ENCODE data around the gene SEBOX.

The SEBOX gene

DNA sequence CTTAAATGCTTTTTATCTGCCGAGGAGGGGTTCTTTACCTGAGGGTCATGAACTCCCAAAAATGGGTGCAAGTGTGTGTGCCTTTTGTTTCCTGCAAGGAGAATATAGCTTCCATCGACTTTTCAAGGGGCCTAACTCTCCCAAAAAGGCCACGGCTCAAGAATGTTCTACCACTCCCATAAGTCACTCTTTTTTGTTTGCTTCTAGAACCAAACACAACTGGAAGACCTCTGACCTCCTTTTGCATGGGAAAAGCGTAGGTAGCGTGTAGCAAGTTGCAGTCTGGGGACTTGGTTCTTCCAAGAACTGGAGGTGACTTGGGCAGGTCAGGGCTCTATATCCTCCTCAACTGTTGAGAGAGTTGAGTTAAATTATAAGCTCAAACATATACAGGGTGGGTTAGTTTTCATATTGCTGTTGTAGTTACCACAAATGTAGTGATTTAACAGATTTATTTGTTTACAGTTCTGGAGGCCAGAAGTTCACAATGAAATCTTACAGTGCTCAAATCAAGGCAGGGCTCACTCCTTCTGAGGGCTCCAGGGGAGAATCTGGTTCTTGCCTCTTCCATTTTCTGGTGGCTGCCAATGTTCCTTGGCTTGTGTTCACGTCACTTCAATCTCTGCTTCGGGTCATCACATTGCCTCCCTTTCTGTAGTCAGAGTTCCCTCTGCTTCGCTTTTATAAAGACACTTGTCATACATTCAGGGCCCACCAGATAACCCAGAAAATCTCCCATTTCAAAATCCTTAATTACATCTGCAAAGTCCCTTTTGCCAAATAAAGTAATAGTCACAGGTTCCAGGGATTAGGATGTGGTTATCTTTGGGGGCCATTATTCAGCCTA, 44.6 kb downstream of the SEBOX start:
- Histone ChIP-seq H3K4me1 (ENCODE audit: control insufficient read depth in 1 of 2, insufficient read depth in 2 of 2, low read length in 2 of 2) (peaks cover 24 to 27% of the 10 kb centered on the region in 2 experiments), H3K79me2 (ENCODE audit: control insufficient read depth, insufficient read depth, low read length, poor library complexity) (peaks cover 33% of the 10 kb centered on the region), H4K91ac (ENCODE audit: low read depth, low read length) (peak overlapping the region; percentile 4), H2AK5ac (ENCODE audit: low read length) (no peak overlapping the region), H3K9me3 (ENCODE audit: insufficient read depth, low read depth, low read length) (no peaks in the 10 kb centered on the region), H3K4ac (ENCODE audit: low read depth, low read length) (peak overlapping the region; percentile 98), H3K79me1 (ENCODE audit: low read length) (peaks cover 14% of the 10 kb centered on the region), H2BK120ac (ENCODE audit: insufficient read depth, low read length, poor library complexity) (no peak overlapping the region), H3K9ac (ENCODE audit: low read length) (no peak overlapping the region), H3K36me3 (ENCODE audit: control insufficient read depth in 1 of 2, insufficient read depth in 2 of 2, low read length in 2 of 2) (peaks cover 3 to 7% of the 10 kb centered on the region in 2 experiments), H2AFZ (ENCODE audit: insufficient read depth, low read length, poor library complexity) (no peak overlapping the region), H3K4me2 (ENCODE audit: low read length) (peak overlapping the region; percentile 82), H2BK12ac (ENCODE audit: low read length) (no peak overlapping the region), H3K23ac (ENCODE audit: low read length) (no peak overlapping the region), H4K12ac (ENCODE audit: low read depth, low read length) (no peak overlapping the region), H3K14ac (ENCODE audit: low read length) (no peak overlapping the region), H4K8ac (ENCODE audit: low read depth, low read length) (no peak overlapping the region), H3K27ac (ENCODE audit: low read depth, low read length) (peak overlapping the region; percentile 28), H3K4me3 (ENCODE audit: low read depth, low read length) (peak overlapping the region; percentile 65), H3K27me3 (ENCODE audit: insufficient read depth, low read length) (no peaks in the 10 kb centered on the region), H2BK5ac (ENCODE audit: low read depth, low read length, poor library complexity) (peak overlapping the region; percentile 4), H3K18ac (ENCODE audit: low read length) (no peak overlapping the region)
- no CpG with 5 or more reads among the region's 8 CpGs for WGBS (ENCODE audit: extremely low coverage, insufficient coverage, insufficient read length)
- DNase-seq, result no peak

DNA sequence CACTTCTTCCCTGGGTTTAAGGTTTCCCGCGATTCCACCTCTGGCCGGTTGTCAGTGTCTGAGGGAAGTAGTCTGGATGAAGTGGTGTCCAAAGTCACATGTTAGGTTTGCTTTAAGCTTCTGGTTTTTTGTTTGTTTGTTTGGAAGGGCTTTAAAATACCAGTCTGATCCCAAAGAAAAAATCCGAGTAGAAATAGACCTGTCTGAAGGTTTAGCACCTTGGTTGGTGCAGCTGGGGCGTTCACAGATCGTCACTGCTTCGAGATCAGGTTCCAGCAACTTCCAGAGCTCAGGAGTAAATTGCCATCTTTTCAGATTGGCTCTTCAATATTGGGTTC, 45.4 kb downstream of the SEBOX start:
- H2BK5ac ChIP-seq (ENCODE audit: low read depth, low read length, poor library complexity), result peak overlapping the region; percentile 35
- peak overlapping the region; percentile 9 for H2AFZ ChIP-seq (ENCODE audit: insufficient read depth, low read length, poor library complexity)
- H3K4me2 ChIP-seq (ENCODE audit: low read length), result peak overlapping the region; percentile 82
- no peak overlapping the region for H4K12ac ChIP-seq (ENCODE audit: low read depth, low read length)
- peak overlapping the region; percentile 1 for H2BK12ac ChIP-seq (ENCODE audit: low read length)
- peaks cover 23 to 27% of the 10 kb centered on the region in 2 experiments for H3K4me1 ChIP-seq (ENCODE audit: control insufficient read depth in 1 of 2, insufficient read depth in 2 of 2, low read length in 2 of 2)
- H3K9me3 ChIP-seq (ENCODE audit: insufficient read depth, low read depth, low read length), result no peaks in the 10 kb centered on the region
- DNase-seq, result no peak
- peak overlapping the region; percentile 75 for H3K14ac ChIP-seq (ENCODE audit: low read length)
- peak overlapping the region; percentile 31 for H3K18ac ChIP-seq (ENCODE audit: low read length)
- peaks cover 33% of the 10 kb centered on the region for H3K79me2 ChIP-seq (ENCODE audit: control insufficient read depth, insufficient read depth, low read length, poor library complexity)
- H3K79me1 ChIP-seq (ENCODE audit: low read length), result peaks cover 14% of the 10 kb centered on the region
- no CpG with 5 or more reads among the region's 7 CpGs for WGBS (ENCODE audit: extremely low coverage, insufficient coverage, insufficient read length)
- no peak overlapping the region for H3K23ac ChIP-seq (ENCODE audit: low read length)
- H3K27ac ChIP-seq (ENCODE audit: low read depth, low read length), result peak overlapping the region; percentile 43
- peak overlapping the region; percentile 64 for H2BK120ac ChIP-seq (ENCODE audit: insufficient read depth, low read length, poor library complexity)
- H2AK5ac ChIP-seq (ENCODE audit: low read length), result peak overlapping the region; percentile 55
- peak overlapping the region; percentile 74 for H3K4me3 ChIP-seq (ENCODE audit: low read depth, low read length)
- H4K91ac ChIP-seq (ENCODE audit: low read depth, low read length), result peak overlapping the region; percentile 77
- peak overlapping the region; percentile 59 for H4K8ac ChIP-seq (ENCODE audit: low read depth, low read length)
- peaks cover 3 to 5% of the 10 kb centered on the region in 2 experiments for H3K36me3 ChIP-seq (ENCODE audit: control insufficient read depth in 1 of 2, insufficient read depth in 2 of 2, low read length in 2 of 2)
- H3K27me3 ChIP-seq (ENCODE audit: insufficient read depth, low read length), result no peaks in the 10 kb centered on the region
- peak overlapping the region; percentile 87 for H3K9ac ChIP-seq (ENCODE audit: low read length)
- H3K4ac ChIP-seq (ENCODE audit: low read depth, low read length), result peak overlapping the region; percentile 89

DNA sequence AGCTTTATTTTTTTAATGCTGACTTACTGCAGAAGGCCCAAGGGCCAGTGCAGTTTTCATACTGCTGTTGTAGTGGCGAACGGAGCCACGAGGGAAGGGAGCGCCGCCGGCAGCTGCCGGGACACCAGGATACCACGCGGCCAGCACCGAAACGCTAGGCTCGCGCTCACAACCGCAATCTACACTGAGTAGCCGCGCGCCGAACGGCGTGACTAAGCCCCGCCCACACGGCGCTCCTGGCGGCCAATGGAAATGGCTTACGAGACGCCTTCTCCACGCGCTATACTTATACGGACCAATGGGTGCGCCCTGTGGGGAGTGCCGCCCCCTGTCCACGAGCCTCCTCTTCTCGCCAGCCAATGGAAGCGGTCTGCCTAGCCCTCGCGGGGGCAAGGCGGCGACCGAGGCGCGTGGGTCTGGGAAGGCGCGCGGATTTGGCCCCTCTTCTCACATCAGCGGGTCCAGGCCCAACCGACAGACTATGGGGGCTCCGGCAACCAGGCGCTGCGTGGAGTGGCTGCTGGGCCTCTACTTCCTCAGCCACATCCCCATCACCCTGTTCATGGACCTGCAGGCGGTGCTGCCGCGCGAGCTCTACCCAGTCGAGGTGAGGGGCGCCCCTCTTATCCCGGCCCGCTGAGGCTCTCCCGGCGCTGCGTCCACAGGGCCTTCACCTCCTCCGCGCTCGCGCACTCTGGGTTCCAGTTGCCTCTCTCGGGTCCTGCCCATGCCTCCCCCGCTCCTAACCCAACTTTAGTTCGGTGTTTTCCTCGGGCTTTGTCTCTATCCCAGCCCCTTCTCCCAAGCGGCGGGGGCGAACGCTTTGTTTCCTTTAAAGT, 46.0 kb downstream of the SEBOX start, which contains the start of gene TMEM97:
TSS of gene TMEM97 (plus strand) at position 442 of the 839 bp plus-strand sequence. CDS start at position 482, 40 bp downstream.
- WGBS (ENCODE audit: extremely low coverage, insufficient coverage, insufficient read length), result no CpG with 5 or more reads among the region's 72 CpGs
- Histone ChIP-seq H3K23ac (ENCODE audit: low read length) (no peak within 1 kb of the TSS), H3K4me2 (ENCODE audit: low read length) (peak within 1 kb of the TSS; percentile 90), H2AK5ac (ENCODE audit: low read length) (peak within 1 kb of the TSS; percentile 56), H4K8ac (ENCODE audit: low read depth, low read length) (peak within 1 kb of the TSS; percentile 59), H3K4me3 (ENCODE audit: low read depth, low read length) (peak within 1 kb of the TSS; percentile 74), H4K91ac (ENCODE audit: low read depth, low read length) (peak within 1 kb of the TSS; percentile 77), H3K27me3 (ENCODE audit: insufficient read depth, low read length) (no peaks in the 10 kb centered on the region), H3K9ac (ENCODE audit: low read length) (peak within 1 kb of the TSS; percentile 87), H3K4me1 (ENCODE audit: control insufficient read depth in 1 of 2, insufficient read depth in 2 of 2, low read length in 2 of 2) (peaks cover 23 to 27% of the 10 kb centered on the region in 2 experiments), H3K36me3 (ENCODE audit: control insufficient read depth in 1 of 2, insufficient read depth in 2 of 2, low read length in 2 of 2) (peaks cover 3 to 5% of the 10 kb centered on the region in 2 experiments), H3K4ac (ENCODE audit: low read depth, low read length) (peak within 1 kb of the TSS; percentile 98), H3K79me1 (ENCODE audit: low read length) (peaks cover 14% of the 10 kb centered on the region), H2AFZ (ENCODE audit: insufficient read depth, low read length, poor library complexity) (peak within 1 kb of the TSS; percentile 28), H2BK5ac (ENCODE audit: low read depth, low read length, poor library complexity) (peak within 1 kb of the TSS; percentile 35), H3K9me3 (ENCODE audit: insufficient read depth, low read depth, low read length) (no peaks in the 10 kb centered on the region), H2BK120ac (ENCODE audit: insufficient read depth, low read length, poor library complexity) (peak within 1 kb of the TSS; percentile 64), H2BK12ac (ENCODE audit: low read length) (peak within 1 kb of the TSS; percentile 1), H3K18ac (ENCODE audit: low read length) (peak within 1 kb of the TSS; percentile 38), H3K27ac (ENCODE audit: low read depth, low read length) (peak within 1 kb of the TSS; percentile 43), H3K79me2 (ENCODE audit: control insufficient read depth, insufficient read depth, low read length, poor library complexity) (peaks cover 33% of the 10 kb centered on the region), H3K14ac (ENCODE audit: low read length) (peak within 1 kb of the TSS; percentile 77), H4K12ac (ENCODE audit: low read depth, low read length) (peak within 1 kb of the TSS; percentile 72)
- DNase-seq, result peak; percentile 98 to 99

Data from trophoblast cell (in vitro differentiated cells and primary cell).